HFF-Myc (cell line): ENCODE data around the gene SLC25A33.
"Not testable (repeated sequence)": the region's sequence is repeated elsewhere in the genome, so short reads cannot be mapped to it uniquely, and the experiment has no call there.

Experiments
- DNase-seq: peaks from one replicate; pipeline ENCODE4 v3.0.0-alpha.2; 2011; ENCODE audit warnings: low read depth; ENCODE audit errors: extremely low read depth
- H3K4me3 ChIP-seq: replicated peaks from 2 replicates; pipeline ENCODE4 v1.5.1; 2011; ENCODE audit warnings: low read depth, mild to moderate bottlenecking, control low read depth, low read length
- CTCF ChIP-seq: IDR thresholded peaks from 2 replicates; pipeline ENCODE4 v1.5.1; 2012; ENCODE audit warnings: mild to moderate bottlenecking, low read depth, low read length, control low read depth; ENCODE audit errors: missing control alignments

SLC25A33 gene

GRCh38 chr1:9500756-9501754, 38.2 kb upstream of the SLC25A33 start:
- no peak for TF ChIP-seq CTCF
- H3K4me3 ChIP-seq, result no peak overlapping the region

GRCh38 chr1:9503001-9503675, 36.1 kb upstream of the SLC25A33 start:
- DNase-seq, result no peak
- H3K4me3 ChIP-seq, result no peak overlapping the region
- TF ChIP-seq CTCF, result no peak

More at GRCh38 chr1:9500756-9501754, 38.2 kb upstream of the SLC25A33 start:
- no peak for DNase-seq

DNA sequence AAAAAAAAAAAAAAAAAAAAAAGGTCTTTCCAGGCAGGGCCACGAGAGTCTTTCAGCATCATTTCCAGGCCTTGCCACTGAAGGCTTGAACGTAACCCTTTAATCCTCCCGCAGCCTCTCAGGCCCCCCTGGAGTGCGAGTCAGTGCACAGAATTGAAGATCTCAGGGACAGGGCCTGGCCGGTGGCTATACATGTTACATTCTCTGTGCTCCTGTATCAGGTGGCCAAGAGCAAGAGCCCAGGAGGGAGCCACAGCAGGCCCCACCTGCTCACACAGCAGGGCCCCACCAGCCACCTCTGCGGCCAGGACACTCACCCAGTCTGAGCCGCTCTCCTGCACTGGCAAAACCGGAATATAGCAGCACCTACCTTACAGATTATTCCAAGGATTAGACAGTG, 34.1 kb upstream of the SLC25A33 start:
- no peak for DNase-seq

DNA sequence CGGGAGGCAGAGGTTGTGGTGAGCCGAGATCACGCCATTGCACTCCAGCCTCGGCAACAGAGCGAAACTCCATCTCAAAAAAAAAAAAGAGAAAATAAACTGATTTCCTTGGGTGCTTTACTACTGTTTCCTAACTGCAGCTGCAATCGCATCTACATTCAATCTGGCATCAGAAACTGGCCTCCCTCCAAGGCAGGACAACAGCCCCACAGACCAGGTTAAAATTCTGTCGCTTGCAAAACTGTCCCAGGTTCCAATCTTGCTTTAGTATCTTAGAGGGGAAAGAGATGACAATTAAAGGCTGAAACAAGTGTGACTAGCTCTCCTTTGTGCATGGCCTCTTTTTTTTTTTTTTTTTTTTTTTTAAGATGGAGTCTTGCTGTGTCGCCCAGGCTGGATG, 32.4 kb upstream of the SLC25A33 start:
- no peak for DNase-seq
- no peak for TF ChIP-seq CTCF
- H3K4me3 ChIP-seq, result no peak overlapping the region

More for the DNA sequence above, 34.1 kb upstream of the SLC25A33 start:
- TF ChIP-seq CTCF, result no peak
- H3K4me3 ChIP-seq, result no peak overlapping the region

GRCh38 chr1:9510130-9510529, 29.1 kb upstream of the SLC25A33 start:
- DNase-seq, result no peak
- TF ChIP-seq CTCF, result no peak
- H3K4me3 ChIP-seq, result no peak overlapping the region

DNA sequence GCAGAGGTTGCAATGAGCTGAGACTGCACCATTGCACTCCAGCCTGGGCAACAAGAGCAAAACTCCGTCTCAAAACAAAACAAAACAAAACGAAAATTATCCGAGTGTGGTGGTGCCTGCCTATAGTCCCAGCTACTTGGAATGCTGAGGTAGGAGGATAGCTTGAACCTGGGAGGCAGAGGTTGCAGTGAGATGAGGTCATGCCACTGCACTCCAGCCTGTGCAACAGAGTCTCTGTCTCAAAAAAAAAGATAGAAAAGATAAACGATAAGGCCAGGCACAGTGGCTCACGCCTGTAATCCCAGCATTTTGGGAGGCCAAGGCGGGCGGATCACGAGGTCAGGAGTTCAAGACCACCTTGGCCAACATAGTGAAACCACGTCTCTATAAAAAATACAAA, 23.7 kb upstream of the SLC25A33 start:
- not testable (repeated sequence) for DNase-seq, H3K4me3 ChIP-seq

GRCh38 chr1:9518454-9518998, 20.7 kb upstream of the SLC25A33 start:
- no peak for TF ChIP-seq CTCF
- DNase-seq, result no peak
- no peak overlapping the region for H3K4me3 ChIP-seq
